SIG-M5 (cell line): ENCODE data around the gene TSC22D3.
A peak's percentile ranks its signal among the peaks of the same experiment; 100 is the strongest.
"Not testable (repeated sequence)": the region's sequence is repeated elsewhere in the genome, so short reads cannot be mapped to it uniquely, and the experiment has no call there.

Experiments
- DNase-seq: peaks from one replicate; lab custom pipeline; 2025; lab: John Stamatoyannopoulos, UW

TSC22D3 gene

DNA sequence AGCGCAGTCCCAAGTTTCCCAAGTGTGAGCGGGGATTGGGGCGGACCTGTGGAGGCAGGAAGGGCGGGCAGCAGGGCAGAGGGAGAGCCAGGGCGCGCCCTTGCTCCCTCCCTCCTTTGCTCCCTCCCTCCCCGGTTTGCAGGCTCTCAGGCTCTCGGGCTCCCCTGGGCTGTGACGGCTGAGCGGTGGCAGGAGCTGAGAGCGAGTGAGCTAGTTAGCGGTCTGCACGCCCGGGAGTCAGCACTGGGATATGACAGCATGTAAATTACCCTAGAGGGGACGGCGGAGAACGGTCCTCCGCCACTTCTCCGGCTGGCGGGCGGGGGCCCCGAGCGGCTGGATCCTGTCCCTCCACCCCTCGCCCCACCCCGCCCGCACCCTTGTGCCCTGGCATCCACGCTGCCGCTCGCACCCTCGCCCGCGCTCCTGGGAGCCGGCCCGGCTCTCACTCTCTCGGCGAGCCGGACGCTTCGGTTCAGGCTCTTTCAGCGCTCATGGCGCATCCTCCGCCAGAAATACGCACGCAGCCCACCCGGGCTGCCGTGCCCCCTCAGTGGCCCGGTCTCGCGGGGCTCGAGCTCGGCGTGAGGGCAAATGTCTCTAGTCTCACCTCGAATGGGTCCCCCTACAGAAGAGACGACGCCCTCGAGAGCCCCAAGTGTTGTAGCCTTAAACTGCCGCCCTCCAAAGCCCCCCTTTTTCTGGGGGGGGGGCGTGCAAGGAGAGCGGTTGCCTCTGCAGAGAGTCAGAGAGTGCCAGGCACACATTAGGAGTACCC lies at the start of gene TSC22D3:
Gene TSC22D3 (minus strand): TSS at position 54 of the 778 bp plus-strand sequence. CDS start 368 bp downstream, outside the sequence.
- no peak for DNase-seq

DNA sequence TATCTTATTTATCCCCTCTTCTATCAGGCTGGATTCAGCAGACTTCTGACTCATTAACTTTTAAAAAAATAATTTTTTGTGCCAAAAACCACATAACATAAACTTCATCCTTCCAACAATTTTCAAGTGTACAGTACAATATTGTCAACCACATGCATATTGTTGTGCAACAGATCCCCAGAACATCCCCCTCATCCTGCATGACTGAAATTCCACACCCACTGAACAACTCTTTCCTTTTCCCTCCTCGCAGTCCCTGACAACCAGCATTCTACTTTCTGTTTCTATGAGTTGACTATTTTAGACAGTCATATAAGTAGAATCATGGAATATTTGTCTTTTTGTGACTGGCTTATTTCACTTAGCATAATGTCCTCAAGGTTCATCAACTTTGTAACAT lies 47.9 kb upstream of the TSC22D3 start:
- no peak for DNase-seq

- DNase-seq: no peak
These were observed 47.5 kb upstream of the TSC22D3 start for GRCh38 chrX:107823042-107823441.

DNA sequence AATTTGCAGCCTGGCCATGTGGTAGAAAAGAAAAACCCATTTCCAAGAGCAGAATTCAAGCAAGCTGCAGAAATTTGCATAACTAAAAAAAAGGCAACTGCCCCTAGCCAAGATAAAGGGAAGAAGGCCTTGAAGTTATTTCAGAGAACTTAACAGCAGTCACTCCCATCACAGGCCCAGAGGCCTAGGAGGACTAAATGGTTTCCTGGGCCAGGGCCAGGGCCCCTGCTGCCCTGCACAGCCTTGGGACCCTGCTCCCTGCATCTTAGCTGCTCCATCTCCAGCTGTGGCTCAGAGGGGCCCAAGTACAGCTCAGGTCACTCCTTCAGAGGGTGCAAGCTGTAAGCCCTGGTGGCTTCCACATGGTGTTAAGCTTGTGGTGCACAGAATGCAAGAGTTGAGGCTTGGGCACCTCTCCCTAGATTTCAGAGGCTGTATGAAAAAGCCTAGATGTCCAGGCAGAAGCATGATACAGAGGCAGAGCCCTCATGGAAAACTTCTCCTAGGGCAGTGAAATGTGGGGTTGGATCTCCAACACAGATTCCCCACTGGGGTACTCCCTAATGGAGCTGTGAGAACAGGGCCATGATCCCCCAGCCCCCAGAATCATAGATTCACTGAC lies 43.4 kb upstream of the TSC22D3 start:
- no peak for DNase-seq

DNA sequence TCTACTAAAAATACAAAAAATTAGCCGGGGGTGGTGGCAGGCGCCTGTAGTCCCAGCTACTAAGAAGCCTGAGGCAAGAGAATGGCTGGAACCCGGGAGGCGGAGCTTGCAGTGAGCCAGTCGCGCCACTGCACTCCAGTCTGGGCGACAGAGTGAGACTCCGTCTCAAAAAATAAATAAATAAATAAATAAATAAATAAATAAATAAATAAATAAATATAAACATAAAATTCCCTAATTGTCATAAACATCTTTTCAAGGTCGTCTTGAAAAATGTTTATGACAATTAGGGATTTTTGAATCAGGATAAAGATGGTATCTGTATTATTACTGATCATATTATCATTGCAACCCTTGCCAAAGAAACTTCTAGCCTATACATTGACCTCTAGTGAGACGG lies 34.5 kb upstream of the TSC22D3 start:
- not testable (repeated sequence) for DNase-seq

DNA sequence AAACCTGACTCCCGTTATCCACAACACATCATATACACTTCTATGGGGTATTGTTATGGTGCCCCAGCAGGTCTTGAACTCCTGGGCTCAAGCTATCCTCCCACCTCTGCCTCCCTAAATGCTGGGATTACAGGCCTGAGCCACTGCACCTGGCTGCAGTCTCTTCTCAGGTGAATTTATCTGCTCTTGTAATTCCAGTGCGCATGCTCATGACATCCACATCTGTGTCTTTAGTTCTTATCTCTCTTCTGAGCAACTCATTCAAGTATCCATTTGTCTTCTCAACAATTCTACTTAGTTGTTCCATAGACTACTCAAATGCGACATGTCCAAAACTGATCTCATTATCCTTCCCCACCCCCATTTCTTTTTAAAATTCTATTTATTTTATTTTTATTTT lies 29.6 kb upstream of the TSC22D3 start:
- no peak for DNase-seq

DNA sequence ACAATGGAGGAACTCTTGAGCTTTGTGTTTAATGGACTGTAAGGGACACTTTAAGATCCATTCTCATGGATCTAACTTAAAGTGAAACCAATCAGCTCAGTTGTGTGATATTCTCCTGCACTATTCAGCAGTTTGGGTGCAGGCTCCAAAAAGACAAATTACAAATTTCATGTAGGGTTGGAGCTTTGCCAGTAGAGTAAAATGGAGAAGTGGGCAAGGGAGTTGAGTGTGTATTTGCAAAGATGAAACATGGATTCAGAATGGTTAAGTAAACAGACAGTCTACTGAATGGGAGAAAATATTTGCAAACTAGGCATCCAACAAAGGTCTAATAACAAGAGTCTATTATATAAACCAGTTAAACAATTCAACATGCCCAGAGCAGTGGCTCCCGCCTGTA lies 28.8 kb upstream of the TSC22D3 start:
- no peak for DNase-seq

DNA sequence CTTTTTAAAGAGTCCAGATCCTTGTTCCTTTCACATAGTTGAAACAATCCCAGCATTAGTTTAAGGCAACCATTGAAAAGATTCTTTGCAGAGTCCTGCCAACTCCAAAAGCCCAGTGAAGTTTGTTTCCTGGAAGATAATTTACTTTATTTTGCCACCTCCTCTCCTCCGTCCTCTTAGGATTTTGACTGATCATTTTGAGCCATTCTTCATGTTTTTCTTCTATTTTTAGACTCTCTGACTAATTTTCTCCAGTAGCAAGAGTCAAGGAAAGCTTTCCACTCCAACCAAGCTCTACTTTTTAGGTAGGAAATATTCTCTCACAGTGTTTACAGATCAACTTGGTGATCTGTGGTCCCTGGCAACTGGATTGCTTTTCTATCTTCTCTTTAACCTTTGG lies 12.2 kb upstream of the TSC22D3 start:
- no peak for DNase-seq

DNA sequence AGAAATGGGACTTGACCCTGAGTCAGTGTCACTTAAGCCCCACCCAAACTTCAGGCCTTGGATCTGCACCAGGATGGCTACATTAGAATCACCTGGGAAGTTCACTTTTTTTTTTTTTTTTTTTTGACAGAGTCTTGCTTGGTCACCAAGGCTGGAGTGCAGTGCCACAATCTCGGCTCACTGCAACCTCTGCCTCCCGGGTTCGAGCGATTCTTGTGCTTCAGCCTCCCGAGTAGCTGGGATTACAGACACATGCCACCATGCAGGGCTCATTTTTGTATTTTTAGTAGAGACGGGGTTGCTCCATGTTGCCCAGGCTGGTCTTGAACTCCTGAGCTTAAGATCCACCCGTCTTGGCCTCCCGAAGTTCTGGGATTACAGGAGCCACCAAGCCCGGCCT lies 4.9 kb upstream of the TSC22D3 start:
- no peak for DNase-seq

DNA sequence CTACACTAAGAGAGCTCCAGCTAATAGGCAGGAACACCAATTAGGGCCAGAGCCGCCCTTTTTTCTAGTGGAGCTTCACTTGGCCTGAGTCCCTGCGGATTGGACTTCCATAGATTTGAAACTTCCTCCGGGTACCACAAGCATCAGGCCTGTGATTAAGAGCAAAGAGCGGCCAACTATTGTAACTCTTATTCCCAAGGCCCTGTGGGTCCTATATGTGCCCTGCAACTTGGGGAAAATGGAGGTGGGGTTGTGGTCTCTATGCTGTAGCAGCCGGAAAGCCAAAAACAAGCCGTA lies 1.9 kb upstream of the TSC22D3 start, which contains the start of gene NCBP2L:
Gene NCBP2L (plus strand): TSS at position 198 of the 297 bp plus-strand sequence. CDS start 16,488 bp downstream, outside the sequence.
- DNase-seq: no peak

GRCh38 chrX:107776649-107777535 lies 1.3 kb upstream of the TSC22D3 start:
- peak; percentile 19 for DNase-seq

- DNase-seq: no peak
These were observed 420 bp downstream of the TSC22D3 start for GRCh38 chrX:107775000-107775733.

DNA sequence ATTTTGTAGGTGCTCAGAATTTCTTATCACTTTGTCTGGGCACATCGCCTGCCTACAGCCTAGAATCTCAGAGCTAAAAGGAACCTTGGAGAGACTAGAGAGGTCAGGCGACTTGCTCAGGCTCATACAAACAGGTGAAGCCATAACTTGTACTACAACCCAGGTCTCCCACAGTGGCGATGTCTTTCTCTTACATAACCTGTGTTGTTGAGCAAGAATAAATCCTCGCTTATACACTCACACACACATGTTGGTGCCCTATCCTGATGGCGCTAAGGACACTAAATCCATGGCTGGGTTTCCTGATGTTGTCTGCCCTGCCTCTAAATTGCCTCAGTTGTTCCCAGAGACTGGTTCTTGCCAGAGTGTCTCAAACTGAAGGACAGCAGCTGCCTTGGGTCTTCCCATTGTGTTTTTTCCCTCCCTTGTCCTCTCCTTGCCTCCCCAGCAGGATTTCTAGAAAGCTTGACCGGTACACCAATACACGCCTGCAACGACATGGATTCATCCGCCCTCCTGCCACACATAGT lies 1.6 kb downstream of the TSC22D3 start:
- DNase-seq: no peak

GRCh38 chrX:107773206-107773605 lies 2.4 kb downstream of the TSC22D3 start:
- DNase-seq: no peak

- DNase-seq: no peak
These were observed 5.8 kb downstream of the TSC22D3 start for GRCh38 chrX:107769581-107770317.

- no peak for DNase-seq
These were observed 7.5 kb downstream of the TSC22D3 start for GRCh38 chrX:107768051-107768450.

- DNase-seq: no peak
These were observed 9.0 kb downstream of the TSC22D3 start for GRCh38 chrX:107766470-107767150.

DNA sequence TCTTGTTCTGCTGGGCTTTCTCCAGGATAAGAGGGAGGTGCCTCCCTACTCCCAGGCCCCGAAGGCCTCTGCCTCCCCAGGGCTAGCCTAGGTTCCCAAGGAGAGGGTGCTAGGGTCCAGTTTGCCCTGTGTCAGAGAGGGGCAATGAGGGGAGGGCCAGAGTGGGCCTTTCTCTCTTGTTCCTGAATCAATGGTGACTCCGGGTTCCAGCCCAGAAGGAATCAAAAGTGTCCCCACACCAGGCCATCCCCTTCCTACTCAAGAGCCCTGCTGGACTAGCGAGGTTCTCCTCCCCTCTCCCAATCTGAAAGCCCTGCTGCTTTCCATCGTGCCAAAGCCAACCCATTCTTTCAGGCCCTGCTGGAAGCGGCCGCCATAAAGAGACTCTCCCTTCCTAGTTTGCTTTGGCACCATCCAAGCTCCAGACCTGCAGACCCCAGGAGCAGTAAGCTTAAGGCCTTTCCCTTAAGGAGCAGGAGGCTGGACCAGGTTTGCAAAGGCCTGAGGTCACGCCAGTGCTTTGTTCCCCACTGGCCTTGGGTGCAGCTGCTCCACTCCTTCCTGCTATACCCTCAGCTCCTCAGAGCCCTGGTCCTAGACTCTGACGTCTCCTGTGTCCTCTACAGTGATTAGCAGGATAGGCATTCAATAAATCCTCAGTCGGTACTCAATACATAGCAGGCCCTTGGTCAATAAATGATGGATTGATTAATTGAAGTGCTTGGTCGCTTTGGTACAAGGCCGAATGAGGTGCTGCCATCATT lies 10.6 kb downstream of the TSC22D3 start:
- DNase-seq: no peak

DNA sequence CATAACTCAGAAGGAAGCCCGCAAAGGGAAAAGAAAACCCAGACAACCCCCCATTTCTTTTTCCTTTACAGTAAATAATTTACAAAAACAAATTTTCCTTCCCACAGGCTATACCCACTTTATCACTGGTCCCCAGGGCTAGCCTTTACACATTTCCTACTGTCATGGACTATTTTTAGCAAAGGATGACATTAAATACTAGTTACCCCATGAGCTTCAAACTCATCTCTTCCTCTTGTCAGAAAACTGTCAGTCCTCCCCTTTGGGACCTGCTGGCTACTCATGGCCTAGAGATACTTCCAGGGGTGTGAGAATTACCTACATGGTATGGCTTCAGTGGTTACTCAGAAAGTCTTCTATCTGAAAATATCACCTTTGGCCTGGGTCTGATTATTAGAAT lies 11.9 kb downstream of the TSC22D3 start:
- DNase-seq: no peak
